Heart left ventricle (tissue), 13 donors: ENCODE results near the gene CNTNAP5.

Experiments used
- CTCF ChIP-seq, 12 donors: fragments of 200-600 bp; sonication (generic) in 4 of 12; IDR thresholded peaks; one replicate each; pipeline versions ENCODE4 v1.5.0 to v1.8.0; 2018 to 2022; ENCODE audit warnings: antibody characterized with exemption in 12 of 12, mild to moderate bottlenecking in 5 of 12
- POLR2A ChIP-seq, 2 donors: fragments of 450-650 bp; IDR thresholded peaks; one replicate each; pipeline ENCODE4 v1.6.1; 2017; ENCODE audit warnings: antibody characterized with exemption in 2 of 2, mild to moderate bottlenecking in 2 of 2, moderate library complexity in 2 of 2
- donor health status: ischemic (EF 13 %, LVEDD 7.1; RV severe dilation, severe dysfunction).
- donor health status: DM: no; HTN: yes; CAD: no.
- donor health status: DM: no; HTN: no; CAD: no.
- donor health status: ischemic (EF 25% LVEDD 6.9; RV normal size, moderate dysfunction).
- donor health status: ischemic (EF 25% LVEDD 5.7; RV mildly dilated, moderate dysfunction).
- donor health status: ischemic (EF 35%, LVEDD 5.7; RV mildly dilated, moderate dysfunction).
- donor health status: nonischemic (EF 11% LVEDD 7.7; RV severe dilation, severe dysfunction).
- donor health status: DM: yes; HTN: yes; CAD: no.
- donor health status: PGD.
- donor health status: ischemic (EF 29% LVEDD 5.4; RV normal size, mild dysfunction).
- donor health status: nonischemic (EF 23%, LVEDD 6.1; RV moderate dilation, normal function).

GRCh38 chr2:124046332-124046731 is 21.2 kb downstream of the CNTNAP5 start:
- no peak for TF ChIP-seq POLR2A (IDR thresholded peaks at IDR 0.05)
- no peak for TF ChIP-seq CTCF (IDR thresholded peaks at IDR 0.05)
